Measurements from ENCODE around the gene UEVLD. TPM values are rescaled to one million over a fixed set of nuclear protein-coding genes. Genes with fewer than 3 reads are reported as not detected.

Gene UEVLD
- total and polyA plus RNA-seq, 2 donors, result 8.5 to 10.1 TPM

Other genes with a start within 250 kb of the UEVLD start
- 581 TPM for gene LDHA, start 194.2 kb downstream of the UEVLD start, total RNA-seq
- gene LDHA, start 194.2 kb downstream of the UEVLD start, polyA plus RNA-seq, result 364 TPM
- not detected for gene LDHC, start 176.4 kb downstream of the UEVLD start, total RNA-seq
- gene LDHC, start 176.4 kb downstream of the UEVLD start, polyA plus RNA-seq, result 0.16 TPM
- gene LDHAL6A, start 132.9 kb downstream of the UEVLD start, total RNA-seq, result not detected
- 0.07 TPM for gene LDHAL6A, start 132.9 kb downstream of the UEVLD start, polyA plus RNA-seq
- 77.7 TPM for gene TSG101, start 61.8 kb downstream of the UEVLD start, total RNA-seq
- gene TSG101, start 61.8 kb downstream of the UEVLD start, polyA plus RNA-seq, result 54.2 TPM
- gene MISFA, start 11.1 kb upstream of the UEVLD start, total RNA-seq, result 1.5 TPM
- gene MISFA, start 11.1 kb upstream of the UEVLD start, polyA plus RNA-seq, result 0.78 TPM
- 10.2 TPM for gene SPTY2D1, start 45.6 kb upstream of the UEVLD start, total RNA-seq
- 6.5 TPM for gene SPTY2D1, start 45.6 kb upstream of the UEVLD start, polyA plus RNA-seq
- gene TMEM86A, start 110.0 kb upstream of the UEVLD start, total RNA-seq, result 1.9 TPM
- gene TMEM86A, start 110.0 kb upstream of the UEVLD start, polyA plus RNA-seq, result 1.9 TPM
- gene IGSF22, start 137.5 kb upstream of the UEVLD start, total RNA-seq, result 0.38 TPM
- gene IGSF22, start 137.5 kb upstream of the UEVLD start, polyA plus RNA-seq, result 0.57 TPM
- 0.09 TPM for gene PTPN5, start 203.1 kb upstream of the UEVLD start, total RNA-seq
- 0.46 TPM for gene PTPN5, start 203.1 kb upstream of the UEVLD start, polyA plus RNA-seq